Cardiac muscle cell (in vitro differentiated cells and primary cell): ENCODE measurements around the gene CEP131. TPM values are rescaled to one million over a fixed set of nuclear protein-coding genes. Genes with fewer than 3 reads are reported as not detected.

Experiments
- DNase-seq, 2 donors: peaks; one replicate each; pipeline versions ENCODE4 v3.0.0 to v3.0.0-alpha.2; 2010 to 2017; ENCODE audit warnings: low read depth in 1 of 2, low spot score in 1 of 2
- H3K27ac ChIP-seq: fragments of 200-600 bp; sonication (generic); 2 replicates; pipeline ENCODE4 v1.5.1; 2016
- H3K27me3 ChIP-seq: fragments of 200-600 bp; sonication (generic); 2 replicates; pipeline ENCODE4 v1.6.0; 2016; ENCODE audit warnings: control low read depth
- H3K36me3 ChIP-seq: fragments of 200-600 bp; sonication (generic); 2 replicates; pipeline ENCODE4 v1.5.1; 2016; ENCODE audit warnings: control low read depth
- H3K4me1 ChIP-seq: fragments of 200-600 bp; sonication (generic); 2 replicates; pipeline ENCODE4 v1.8.1; 2017; ENCODE audit warnings: low read depth, mild to moderate bottlenecking, mixed run types
- H3K4me3 ChIP-seq: fragments of 200-600 bp; sonication (generic); 2 replicates; pipeline ENCODE4 v1.5.1; 2016; ENCODE audit warnings: mild to moderate bottlenecking
- H3K9me3 ChIP-seq: fragments of 200-600 bp; sonication (generic); 2 replicates; pipeline ENCODE4 v1.5.1; 2017; ENCODE audit warnings: low read depth, mild to moderate bottlenecking, control low read depth
- polyA plus RNA-seq: library from polyadenylated mRNA; unstranded; fragments of >200 nt; fragmentation: Nextera tagmentation; extraction: Ambion mirVana; gene quantifications from 2 replicates; pipeline ENCODE4 v1.2.1, GENCODE V29; 2016
- total RNA-seq: library from RNA; depleted of rRNA; stranded (reverse); fragments of >200 nt; gene quantifications from 2 replicates; pipeline ENCODE4 v1.2.3, GENCODE V29; 2016
- TF ChIP-seq, protein P1 (sequence below): IDR thresholded peaks from 2 replicates; pipeline ENCODE4 v1.5.1; 2012; ENCODE audit warnings: low read depth, mild to moderate bottlenecking, low read length

CEP131 gene
- total and polyA plus RNA-seq, 2 experiments from 2014 or later, result 29.2 to 37.0 TPM

DNA sequence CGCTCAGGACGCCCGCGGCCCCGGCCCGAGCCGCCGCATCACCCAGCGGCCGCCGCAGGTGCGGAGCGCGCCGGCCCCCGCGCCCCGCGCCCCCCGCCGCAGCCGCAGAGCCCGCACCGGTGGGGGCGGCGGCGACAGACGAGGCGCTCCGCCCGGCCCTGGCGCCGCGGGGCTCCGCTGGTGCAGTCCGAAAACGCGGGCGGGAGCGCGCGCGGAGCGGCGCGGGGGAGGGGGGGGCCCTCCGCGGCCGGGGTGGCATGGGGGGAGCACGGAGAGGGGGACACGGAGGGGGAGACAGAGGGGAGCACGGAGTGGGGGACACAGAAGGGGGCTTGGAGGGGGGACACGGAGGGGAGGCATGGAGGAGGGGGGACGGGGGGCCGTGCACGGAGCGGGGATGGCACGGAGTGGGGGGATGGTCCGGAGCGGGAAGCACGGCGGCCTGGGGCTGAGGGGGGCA lies 56.7 kb downstream of the CEP131 start, which contains the start of gene AATK:
TSS of gene AATK (minus strand) at position 189 of the 460 bp plus-strand sequence. CDS start 229 bp downstream, outside the sequence.
- Histone ChIP-seq H3K9me3 (no peaks in the 10 kb centered on the region), H3K4me3 (peak within 1 kb of the TSS; percentile 32)
- DNase-seq, result no peak

DNA sequence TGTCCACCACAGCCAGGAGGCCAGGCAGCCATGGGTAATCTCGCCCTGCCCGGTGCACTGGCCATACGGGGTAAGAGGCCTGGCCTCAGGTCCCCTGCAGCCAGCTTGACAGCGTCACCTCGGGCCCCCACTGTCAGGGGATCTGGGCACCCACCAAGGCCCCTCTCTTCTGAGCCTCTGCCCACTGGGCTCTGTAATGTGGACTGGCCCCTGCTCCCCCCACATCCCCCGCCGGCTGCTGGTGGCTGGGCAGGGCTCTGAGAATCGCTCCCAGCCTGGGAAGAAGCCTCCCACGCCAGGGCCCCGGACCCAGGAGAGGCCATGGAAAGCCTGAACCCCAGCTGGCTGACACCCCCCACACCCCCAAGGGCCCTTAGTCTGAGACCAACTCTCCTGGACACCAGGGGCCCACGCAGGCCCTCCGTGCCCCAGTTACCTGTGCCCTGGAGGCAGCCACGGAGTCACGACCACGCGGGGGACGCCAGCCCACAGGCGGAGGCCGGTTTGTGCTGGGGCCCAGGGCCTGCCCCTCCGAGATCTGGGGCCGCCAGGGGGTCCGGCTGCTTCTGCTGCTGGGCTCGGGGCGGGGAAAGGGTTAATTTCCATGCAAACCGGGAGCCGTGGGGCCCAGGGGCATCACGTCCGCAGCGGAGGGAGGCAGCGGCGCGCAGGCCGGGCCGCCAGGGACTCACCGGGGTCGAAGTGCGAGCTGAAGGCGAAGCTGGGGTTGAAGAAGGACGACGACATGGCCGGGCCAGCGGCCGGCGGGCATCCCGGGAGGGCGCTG lies 57.3 kb downstream of the CEP131 start, which contains the start of gene PVALEF:
TSS of gene PVALEF (plus strand) at position 262 of the 787 bp plus-strand sequence. CDS start 15,720 bp downstream, outside the sequence.
- peak within 1 kb of the TSS; percentile 63 for H3K27ac ChIP-seq
- H3K27me3 ChIP-seq, result no peaks in the 10 kb centered on the region
- H3K4me1 ChIP-seq, result peaks cover 10% of the 10 kb centered on the region

More for the DNA sequence above, 56.7 kb downstream of the CEP131 start, which contains the start of gene AATK:
- H3K36me3 ChIP-seq, result no peaks in the 10 kb centered on the region
- no peaks in the 10 kb centered on the region for H3K27me3 ChIP-seq
- peak within 1 kb of the TSS; percentile 63 for H3K27ac ChIP-seq
- TF ChIP-seq, protein P1, sequence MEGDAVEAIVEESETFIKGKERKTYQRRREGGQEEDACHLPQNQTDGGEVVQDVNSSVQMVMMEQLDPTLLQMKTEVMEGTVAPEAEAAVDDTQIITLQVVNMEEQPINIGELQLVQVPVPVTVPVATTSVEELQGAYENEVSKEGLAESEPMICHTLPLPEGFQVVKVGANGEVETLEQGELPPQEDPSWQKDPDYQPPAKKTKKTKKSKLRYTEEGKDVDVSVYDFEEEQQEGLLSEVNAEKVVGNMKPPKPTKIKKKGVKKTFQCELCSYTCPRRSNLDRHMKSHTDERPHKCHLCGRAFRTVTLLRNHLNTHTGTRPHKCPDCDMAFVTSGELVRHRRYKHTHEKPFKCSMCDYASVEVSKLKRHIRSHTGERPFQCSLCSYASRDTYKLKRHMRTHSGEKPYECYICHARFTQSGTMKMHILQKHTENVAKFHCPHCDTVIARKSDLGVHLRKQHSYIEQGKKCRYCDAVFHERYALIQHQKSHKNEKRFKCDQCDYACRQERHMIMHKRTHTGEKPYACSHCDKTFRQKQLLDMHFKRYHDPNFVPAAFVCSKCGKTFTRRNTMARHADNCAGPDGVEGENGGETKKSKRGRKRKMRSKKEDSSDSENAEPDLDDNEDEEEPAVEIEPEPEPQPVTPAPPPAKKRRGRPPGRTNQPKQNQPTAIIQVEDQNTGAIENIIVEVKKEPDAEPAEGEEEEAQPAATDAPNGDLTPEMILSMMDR, result no peak
- peaks cover 10% of the 10 kb centered on the region for H3K4me1 ChIP-seq

GRCh38 chr17:81164371-81165245 lies 58.2 kb downstream of the CEP131 start:
- H3K4me1 ChIP-seq, result peaks cover 10% of the 10 kb centered on the region
- peak overlapping the region; percentile 63 for H3K27ac ChIP-seq
- TF ChIP-seq, protein P1, result no peak
- H3K27me3 ChIP-seq, result no peaks in the 10 kb centered on the region
- no peak overlapping the region for H3K4me3 ChIP-seq
- no peaks in the 10 kb centered on the region for H3K9me3 ChIP-seq
- no peak for DNase-seq
- no peaks in the 10 kb centered on the region for H3K36me3 ChIP-seq

More for the DNA sequence above, 57.3 kb downstream of the CEP131 start, which contains the start of gene PVALEF:
- Histone ChIP-seq H3K36me3 (no peaks in the 10 kb centered on the region), H3K4me3 (peak within 1 kb of the TSS; percentile 32), H3K9me3 (no peaks in the 10 kb centered on the region)
- TF ChIP-seq, protein P1, result no peak
- peak in 1 of 2 donors; percentile 76 for DNase-seq

DNA sequence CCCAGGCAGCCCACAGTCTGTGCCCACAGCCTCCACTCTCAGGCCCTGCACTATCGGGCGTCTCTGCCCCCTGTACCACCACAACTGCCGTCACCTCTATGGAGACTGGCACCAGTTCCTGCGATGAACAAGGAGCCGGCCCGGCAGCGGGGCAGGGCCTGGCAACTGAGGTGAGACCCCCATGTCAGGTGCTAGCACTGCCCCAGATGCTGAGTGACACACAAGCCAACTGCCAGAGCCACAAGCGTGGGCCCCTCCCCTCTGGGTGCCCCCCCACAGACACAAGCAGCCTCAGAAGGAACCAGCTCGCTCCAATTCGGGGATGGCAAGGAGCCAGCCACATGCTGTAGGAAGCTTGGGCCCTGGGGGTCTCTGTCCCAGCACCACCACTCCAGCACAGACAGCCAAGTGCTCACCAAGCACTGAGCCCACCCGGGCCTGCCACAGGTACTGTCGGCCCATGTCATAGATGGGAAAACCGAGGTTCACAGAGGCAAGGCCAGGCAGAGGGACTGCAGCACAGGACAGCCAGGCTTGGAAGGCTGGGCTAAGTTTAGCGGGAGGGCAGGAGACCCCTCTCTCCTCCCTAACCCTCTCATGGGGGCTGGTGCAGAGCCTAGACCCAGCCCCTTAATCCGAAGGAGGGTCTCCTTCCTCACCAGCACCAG lies 58.9 kb downstream of the CEP131 start:
- peaks cover 10% of the 10 kb centered on the region for H3K4me1 ChIP-seq
- TF ChIP-seq, protein P1, result no peak
- H3K4me3 ChIP-seq, result no peak overlapping the region

GRCh38 chr17:81163051-81163695 lies 59.6 kb downstream of the CEP131 start:
- no peak for DNase-seq
- H3K27me3 ChIP-seq, result no peaks in the 10 kb centered on the region
- no peaks in the 10 kb centered on the region for H3K9me3 ChIP-seq
- H3K27ac ChIP-seq, result no peak overlapping the region
- H3K4me1 ChIP-seq, result peaks cover 10% of the 10 kb centered on the region
- H3K36me3 ChIP-seq, result no peaks in the 10 kb centered on the region
- no peak overlapping the region for H3K4me3 ChIP-seq
- TF ChIP-seq, protein P1, result no peak

More for the DNA sequence above, 58.9 kb downstream of the CEP131 start:
- DNase-seq, result no peak
- Histone ChIP-seq H3K9me3 (no peaks in the 10 kb centered on the region), H3K27me3 (no peaks in the 10 kb centered on the region), H3K27ac (no peak overlapping the region), H3K36me3 (no peaks in the 10 kb centered on the region)
